GM04504 (cell line): ENCODE data around the gene NSMCE1.

Experiments used
- DNase-seq: peaks from one replicate; pipeline ENCODE4 v3.0.0-alpha.2; 2012; ENCODE audit warnings: low read depth

NSMCE1 gene

DNA sequence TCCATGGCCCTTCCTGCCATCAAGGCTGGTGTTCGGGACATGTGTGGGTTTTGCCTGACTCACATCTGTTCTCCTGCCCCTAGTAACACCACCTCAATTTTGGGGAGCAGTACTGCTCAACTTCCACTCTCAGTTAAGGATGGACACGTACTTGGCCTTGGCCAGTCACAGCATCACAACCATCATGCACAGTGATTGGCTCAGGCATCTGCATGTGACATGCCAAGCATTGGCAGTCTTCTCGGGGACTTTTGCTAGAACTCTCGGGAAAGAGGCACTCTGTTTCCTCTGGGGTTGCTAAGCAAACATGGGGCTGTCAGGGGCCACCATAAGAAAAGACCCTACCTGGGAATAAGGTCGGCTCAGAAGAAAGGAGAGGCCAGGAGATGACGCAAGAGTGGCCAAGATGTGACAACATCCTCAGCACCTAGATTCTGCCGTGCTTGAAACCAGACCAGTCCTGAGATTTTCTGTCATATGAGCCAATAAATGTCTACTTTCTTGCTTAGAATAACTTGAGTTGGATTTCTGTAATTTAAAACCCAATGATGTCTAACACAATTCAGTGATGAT, 77.1 kb downstream of the NSMCE1 start:
- DNase-seq = no peak

DNA sequence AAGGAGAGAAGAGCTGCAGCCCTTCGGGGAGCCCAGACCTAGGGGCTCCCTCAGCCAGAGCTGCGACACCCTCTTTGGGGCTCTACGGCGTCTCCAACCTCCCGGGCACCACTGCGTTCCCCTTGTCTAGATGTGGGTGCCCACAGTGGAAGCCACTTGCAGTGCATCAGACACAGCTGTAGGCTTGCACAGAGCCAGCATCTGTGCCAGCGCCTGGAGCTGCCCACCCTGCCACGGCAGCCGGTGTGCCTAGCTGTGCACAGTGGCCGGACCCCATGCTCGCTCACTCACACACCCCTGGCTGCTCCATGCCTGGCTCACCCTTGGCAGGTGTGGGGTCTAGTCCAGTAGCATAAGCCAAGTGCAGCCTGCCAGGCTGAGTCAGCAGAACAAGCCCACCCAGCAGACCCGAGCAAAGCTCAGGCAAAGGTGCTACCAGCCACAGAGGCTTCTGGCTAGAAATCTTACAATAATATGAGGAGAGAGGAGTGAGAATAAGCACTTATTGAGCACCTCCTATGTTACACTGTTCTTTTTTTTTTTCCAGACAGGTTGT, 78.2 kb downstream of the NSMCE1 start:
- no peak for DNase-seq

DNA sequence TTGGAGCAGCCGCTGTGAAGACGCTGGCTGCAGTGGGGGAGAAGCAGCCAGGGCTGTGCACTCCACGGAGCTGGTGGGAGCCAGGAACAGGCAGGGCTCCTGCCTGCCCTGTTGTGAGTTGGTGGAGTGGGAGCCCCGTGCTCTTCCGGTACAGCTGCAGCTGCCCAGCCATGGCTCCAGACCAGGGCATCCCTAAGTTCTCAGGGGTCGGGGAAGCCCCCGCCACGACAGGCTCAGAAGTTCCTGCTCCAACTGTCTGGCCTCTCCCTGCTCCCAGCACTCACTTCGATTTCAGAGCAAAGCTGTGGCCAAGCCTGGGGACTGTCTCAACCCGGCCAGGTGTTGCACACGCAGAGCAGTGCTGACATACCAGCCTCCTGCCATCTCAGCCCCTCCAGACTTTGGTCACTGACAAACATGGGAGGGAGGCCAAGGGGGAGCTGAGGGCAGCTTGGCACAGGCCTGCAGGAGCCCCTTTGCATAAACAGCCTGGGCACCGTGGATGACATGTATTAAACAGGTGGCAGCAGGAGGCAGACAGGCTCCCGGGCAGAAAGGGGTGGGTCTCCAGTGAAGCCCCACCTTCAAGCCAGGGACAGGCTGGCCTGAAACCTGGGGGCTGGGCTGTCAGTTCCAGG, 79.1 kb downstream of the NSMCE1 start:
- no peak for DNase-seq

DNA sequence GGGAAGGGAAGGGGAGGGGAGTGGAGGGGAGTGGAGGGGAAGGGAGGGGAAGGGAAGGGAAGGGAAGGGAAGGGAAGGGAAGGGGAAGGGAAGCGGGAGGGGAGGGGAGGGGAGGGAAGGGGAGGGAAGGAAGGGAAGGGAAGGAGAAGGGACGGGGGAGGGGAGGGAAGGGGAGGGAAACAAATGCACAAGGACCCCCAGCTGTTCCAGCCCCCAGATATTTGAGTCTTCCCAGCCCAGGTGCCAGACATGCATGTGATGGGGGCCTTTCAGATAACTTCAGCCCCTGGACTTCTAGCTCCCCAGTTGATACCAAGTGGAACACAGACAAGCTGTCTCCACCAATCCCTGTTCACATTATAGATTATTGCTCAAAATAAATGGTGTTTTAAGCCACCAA, 79.9 kb downstream of the NSMCE1 start:
- no peak for DNase-seq

DNA sequence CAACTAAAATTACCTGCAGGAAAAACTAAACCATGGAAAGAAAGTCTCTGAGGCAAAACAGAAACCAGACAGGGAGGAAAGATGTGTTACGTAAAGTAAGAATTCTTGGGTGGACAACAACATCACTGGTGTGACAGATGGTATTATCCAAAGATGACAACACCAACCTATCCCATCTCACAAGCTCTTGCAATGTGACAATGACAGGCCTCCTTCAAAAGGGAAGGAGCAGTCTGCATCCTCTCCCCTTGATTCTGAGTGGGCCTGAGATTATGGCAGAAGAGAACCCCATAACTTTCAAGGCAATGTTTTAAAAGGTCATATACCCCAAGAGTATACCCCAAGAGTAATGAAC, 82.8 kb downstream of the NSMCE1 start:
- no peak for DNase-seq

DNA sequence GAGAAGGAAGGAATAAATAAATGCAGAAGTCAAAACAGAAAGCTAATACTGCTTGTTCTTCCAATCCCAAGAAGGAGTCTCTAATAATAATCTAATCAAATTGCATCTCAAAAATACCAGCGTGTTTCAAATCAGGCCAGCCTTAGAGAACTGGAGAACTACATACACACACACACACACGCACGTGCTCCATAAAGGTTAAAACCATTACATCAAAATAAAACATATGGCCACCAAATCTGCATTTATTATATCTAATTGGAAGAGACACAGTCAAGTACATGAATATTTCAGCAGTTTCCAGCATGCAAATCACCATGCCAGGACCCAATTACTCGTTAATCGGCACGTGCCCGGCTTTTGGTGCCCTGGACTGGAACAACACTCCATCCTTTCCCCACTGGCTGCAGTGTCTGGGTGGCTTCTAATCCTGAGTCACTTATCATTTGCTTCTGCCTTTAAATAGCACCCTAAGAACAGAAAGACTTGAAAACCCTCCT, 85.6 kb downstream of the NSMCE1 start:
- no peak for DNase-seq

DNA sequence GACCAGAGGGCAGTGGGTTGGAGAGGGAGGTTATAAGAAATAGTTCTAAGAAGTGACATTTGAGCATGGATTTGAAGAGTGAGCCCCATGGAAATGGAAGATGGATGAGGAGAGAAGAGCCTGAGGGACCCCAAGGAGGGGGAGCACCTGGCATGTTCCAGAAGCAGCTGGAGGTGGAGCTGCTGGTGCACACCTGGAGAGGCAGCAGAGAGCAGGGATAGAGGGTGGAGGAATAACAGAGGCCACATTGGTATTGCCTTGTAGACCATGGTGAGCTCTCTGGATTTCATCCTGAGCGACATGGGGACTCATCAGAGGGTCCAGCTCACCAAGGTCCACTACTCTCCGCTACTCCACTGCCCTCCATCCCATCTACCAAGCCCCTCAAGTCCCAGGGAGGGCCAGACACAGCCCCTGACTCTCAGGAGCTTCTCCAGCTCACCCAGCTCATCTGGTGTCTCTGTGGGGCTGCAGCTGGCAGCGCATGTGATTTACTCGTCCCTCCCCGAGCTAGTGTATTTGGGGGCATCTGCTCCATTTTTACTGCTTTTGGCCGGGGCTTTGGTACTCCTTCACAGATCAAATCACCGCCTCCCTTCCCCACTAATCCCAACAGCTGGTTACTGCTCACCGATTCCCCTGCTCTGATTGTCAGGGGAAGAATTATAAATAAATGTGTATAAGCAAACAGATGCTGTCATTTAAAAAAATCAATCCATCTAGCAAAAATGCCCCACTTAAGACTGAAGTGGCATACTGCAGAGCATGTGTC, 87.4 kb downstream of the NSMCE1 start:
- no peak for DNase-seq

DNA sequence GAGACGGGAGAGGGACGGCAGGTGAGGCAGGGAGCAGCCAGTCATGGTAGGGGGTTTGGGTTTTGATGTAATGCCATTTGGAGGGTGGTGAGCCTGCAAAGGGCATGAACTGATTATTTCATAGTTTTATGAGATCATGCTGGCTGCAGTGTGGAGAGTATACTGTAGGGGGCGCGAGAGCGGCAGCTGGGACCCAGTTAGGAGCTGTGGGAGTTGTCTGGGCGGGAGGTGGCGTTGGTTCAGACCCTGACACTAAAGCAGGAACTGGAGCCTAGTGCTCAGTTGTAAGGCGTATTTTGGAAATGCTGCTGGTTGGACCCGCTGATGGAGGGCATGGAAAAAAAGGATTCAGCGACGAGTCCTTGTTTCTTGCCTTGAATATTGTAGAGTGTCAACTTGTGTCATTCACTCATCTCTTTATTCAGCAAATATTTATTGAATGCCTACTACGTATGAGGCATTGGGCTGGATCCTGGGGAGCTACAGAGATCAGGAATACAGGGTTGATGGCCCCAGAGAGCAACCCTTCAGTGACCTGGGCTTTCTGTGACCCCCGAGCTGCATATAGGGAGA, 89.0 kb downstream of the NSMCE1 start:
- no peak for DNase-seq

DNA sequence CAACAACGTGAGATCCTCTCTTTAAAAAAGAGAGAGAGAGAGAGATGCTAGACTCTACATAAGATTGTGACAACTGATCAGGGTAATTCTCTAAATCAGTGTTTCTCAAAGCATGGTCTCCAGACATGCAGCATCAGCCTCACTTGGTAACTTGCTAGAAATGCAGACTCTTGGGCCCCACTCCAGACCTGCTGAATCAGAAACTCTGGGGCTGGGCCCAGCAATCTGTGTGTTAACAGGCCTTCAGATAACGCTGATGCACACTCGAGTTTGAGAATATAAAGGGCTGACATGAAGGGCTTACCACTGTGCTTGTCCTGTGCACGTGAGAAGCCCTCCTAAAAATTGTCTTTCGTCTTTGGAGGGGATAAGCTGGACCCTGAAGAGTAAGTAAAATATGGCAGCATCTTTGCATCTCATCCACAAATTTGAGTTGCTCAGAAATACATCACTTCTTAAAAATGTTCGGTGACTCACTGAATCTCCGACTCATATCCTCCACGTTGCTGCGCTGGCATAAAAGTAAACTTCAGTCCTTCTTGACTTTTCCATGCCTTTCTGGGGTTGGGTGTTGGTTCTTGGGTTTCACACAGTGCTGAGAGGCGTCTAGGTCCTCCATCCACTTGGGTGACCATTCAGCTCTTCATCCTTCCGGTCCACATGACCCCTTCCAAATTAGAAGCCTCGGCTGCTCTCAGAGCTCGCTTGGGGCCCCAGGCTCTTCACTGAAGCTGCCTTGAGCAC, 91.4 kb downstream of the NSMCE1 start:
- DNase-seq = peak; percentile 51

DNA sequence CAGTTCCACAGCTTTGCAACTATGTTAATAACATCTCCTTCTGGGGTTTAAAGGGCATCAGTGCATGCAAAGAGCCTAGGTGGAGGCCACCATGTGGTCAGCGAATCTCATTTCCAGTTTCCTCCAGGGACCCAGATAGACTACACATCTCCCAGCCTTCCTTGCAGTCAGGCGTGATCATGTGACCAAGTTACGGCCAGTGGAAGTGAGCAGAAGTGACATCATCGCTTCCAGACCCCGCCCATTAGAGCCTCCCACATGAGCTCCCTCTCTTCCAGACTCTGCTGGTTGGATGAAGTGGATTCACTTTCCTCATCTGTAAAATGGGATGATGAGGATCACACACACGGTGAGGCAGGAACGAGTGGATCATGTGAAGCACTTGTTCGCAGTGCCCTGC, 92.7 kb downstream of the NSMCE1 start:
- no peak for DNase-seq
